Measurements from ENCODE around the gene SMIM41.

DNA sequence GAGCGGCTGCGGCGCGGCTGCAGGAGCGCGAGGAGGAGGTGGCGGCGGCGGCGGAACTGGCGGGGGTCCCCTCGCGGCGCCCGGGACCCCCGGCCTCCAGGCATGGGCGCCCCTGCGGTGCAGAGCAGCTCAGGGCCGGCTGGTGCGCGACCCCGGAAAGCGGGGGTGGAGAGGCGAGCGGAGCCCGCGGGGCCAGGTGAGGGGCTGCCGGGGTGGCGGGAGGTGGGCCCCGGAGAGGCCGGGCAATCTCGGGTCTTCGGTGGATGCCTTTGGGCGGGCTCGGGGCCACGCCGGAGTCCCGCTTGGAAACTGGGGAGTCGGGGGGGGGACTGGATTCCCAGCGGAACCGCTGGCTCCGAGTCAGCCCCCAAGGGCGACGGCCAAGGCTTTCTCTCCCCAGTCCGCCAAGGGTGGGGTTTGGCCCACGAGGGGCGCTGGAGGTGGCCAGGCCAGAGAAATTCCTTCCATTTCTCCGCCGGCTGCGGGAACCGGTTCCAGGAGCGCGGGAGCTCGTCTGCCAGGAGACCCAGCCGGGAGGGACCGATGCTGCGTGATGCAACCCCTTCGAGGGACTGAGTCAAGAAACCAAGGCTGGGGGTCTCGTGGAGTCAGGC lies 42.1 kb upstream of the SMIM41 start:
- TF ChIP-seq, protein P1, sequence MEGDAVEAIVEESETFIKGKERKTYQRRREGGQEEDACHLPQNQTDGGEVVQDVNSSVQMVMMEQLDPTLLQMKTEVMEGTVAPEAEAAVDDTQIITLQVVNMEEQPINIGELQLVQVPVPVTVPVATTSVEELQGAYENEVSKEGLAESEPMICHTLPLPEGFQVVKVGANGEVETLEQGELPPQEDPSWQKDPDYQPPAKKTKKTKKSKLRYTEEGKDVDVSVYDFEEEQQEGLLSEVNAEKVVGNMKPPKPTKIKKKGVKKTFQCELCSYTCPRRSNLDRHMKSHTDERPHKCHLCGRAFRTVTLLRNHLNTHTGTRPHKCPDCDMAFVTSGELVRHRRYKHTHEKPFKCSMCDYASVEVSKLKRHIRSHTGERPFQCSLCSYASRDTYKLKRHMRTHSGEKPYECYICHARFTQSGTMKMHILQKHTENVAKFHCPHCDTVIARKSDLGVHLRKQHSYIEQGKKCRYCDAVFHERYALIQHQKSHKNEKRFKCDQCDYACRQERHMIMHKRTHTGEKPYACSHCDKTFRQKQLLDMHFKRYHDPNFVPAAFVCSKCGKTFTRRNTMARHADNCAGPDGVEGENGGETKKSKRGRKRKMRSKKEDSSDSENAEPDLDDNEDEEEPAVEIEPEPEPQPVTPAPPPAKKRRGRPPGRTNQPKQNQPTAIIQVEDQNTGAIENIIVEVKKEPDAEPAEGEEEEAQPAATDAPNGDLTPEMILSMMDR (IDR thresholded peaks at IDR 0.05; ENCODE audit: low read depth, low read length, poor library complexity, severe bottlenecking) = peak; percentile 29
- TF ChIP-seq EZH2phosphoT487 (IDR thresholded peaks at IDR 0.05; ENCODE audit: borderline replicate concordance, low read length) = no peak

Measured in DOHH2 (cell line).